Loucy (cell line): Measurements from ENCODE around the gene ADTRP.

ENCODE experiments used
- H2AFZ ChIP-seq: fragments of 200-600 bp; sonication (generic); 2 replicates; pipeline ENCODE4 v1.6.0; 2016; ENCODE audit warnings: antibody characterized with exemption, mild to moderate bottlenecking, low read length, moderate library complexity
- H3F3A ChIP-seq: fragments of 200-600 bp; 2 replicates; pipeline ENCODE4 v1.6.0; 2016; ENCODE audit warnings: antibody characterized with exemption, low read depth, mild to moderate bottlenecking
- H3K27me3 ChIP-seq: fragments of 200-600 bp; sonication (generic); 2 replicates; pipeline ENCODE4 v1.6.1; 2014; ENCODE audit warnings: low read length, mild to moderate bottlenecking; ENCODE audit not compliant: insufficient read depth, poor library complexity, severe bottlenecking
- H3K36me3 ChIP-seq: fragments of 200-600 bp; sonication (generic); 2 replicates; pipeline ENCODE4 v1.6.1; 2016; ENCODE audit warnings: low read length; ENCODE audit not compliant: insufficient read depth
- H3K4me1 ChIP-seq: fragments of 200-600 bp; sonication (generic); 2 replicates; pipeline ENCODE4 v1.5.1; 2014; ENCODE audit warnings: low read length, mild to moderate bottlenecking; ENCODE audit not compliant: insufficient read depth, poor library complexity, severe bottlenecking
- H3K4me2 ChIP-seq: fragments of 200-600 bp; sonication (generic); 2 replicates; pipeline ENCODE4 v1.6.0; 2014; ENCODE audit warnings: antibody characterized with exemption, low read length, low read depth, mild to moderate bottlenecking; ENCODE audit not compliant: poor library complexity, severe bottlenecking
- H3K4me3 ChIP-seq: fragments of 200-600 bp; sonication (generic); 2 replicates; pipeline ENCODE4 v1.5.1; 2014; ENCODE audit warnings: low read length, mild to moderate bottlenecking, mixed read lengths; ENCODE audit not compliant: poor library complexity, severe bottlenecking
- H3K79me2 ChIP-seq: fragments of 200-600 bp; sonication (generic); 2 replicates; pipeline ENCODE4 v1.6.1; 2014; ENCODE audit warnings: low read length; ENCODE audit not compliant: insufficient read depth
- H3K9ac ChIP-seq: fragments of 200-600 bp; sonication (generic); 2 replicates; pipeline ENCODE4 v1.6.0; 2014; ENCODE audit warnings: mild to moderate bottlenecking, low read depth, low read length, moderate library complexity; ENCODE audit not compliant: poor library complexity, severe bottlenecking
- H3K9me2 ChIP-seq: fragments of 200-600 bp; sonication (generic); replicated peaks from 2 replicates; pipeline ENCODE4 v1.6.1; 2016; ENCODE audit warnings: low read depth, low read length, mixed read lengths
- H3K9me3 ChIP-seq: fragments of 200-600 bp; sonication (generic); 2 replicates; pipeline ENCODE4 v1.6.1; 2014; ENCODE audit warnings: mild to moderate bottlenecking, antibody characterized with exemption, low read length, low read depth; ENCODE audit not compliant: insufficient read depth
- H4K20me1 ChIP-seq: fragments of 200-600 bp; sonication (generic); 2 replicates; pipeline ENCODE4 v1.6.0; 2014; ENCODE audit warnings: antibody characterized with exemption, low read length, mild to moderate bottlenecking; ENCODE audit not compliant: insufficient read depth, poor library complexity, severe bottlenecking
- CTCF ChIP-seq: fragments of 200-600 bp; sonication (generic); conservative IDR thresholded peaks from 2 replicates; pipeline ENCODE4 v1.5.1; 2014; ENCODE audit warnings: mild to moderate bottlenecking, antibody characterized with exemption, low read length
- EZH2phosphoT487 ChIP-seq: fragments of 200-600 bp; IDR thresholded peaks from 2 replicates; pipeline ENCODE4 v1.6.1; 2018; ENCODE audit warnings: antibody characterized with exemption, mild to moderate bottlenecking, moderate library complexity, borderline replicate concordance

ADTRP gene

GRCh38 chr6:11710311-11710761, 68.3 kb downstream of the ADTRP start:
- no peaks in the 10 kb centered on the region for H3K36me3 ChIP-seq
- H3K9me3 ChIP-seq, result no peaks in the 10 kb centered on the region
- no peaks in the 10 kb centered on the region for H3K9me2 ChIP-seq
- no peaks in the 10 kb centered on the region for H4K20me1 ChIP-seq
- H3F3A ChIP-seq, result no peaks in the 10 kb centered on the region
- no peaks in the 10 kb centered on the region for H3K79me2 ChIP-seq
- H3K27me3 ChIP-seq, result no peaks in the 10 kb centered on the region
- no peak for TF ChIP-seq EZH2phosphoT487
- no peak for TF ChIP-seq CTCF
- H3K4me2 ChIP-seq, result no peak overlapping the region
- H3K9ac ChIP-seq, result no peak overlapping the region
- no peaks in the 10 kb centered on the region for H3K4me1 ChIP-seq
- no peak overlapping the region for H2AFZ ChIP-seq
- no peak overlapping the region for H3K4me3 ChIP-seq

GRCh38 chr6:11706171-11706570, 72.4 kb downstream of the ADTRP start:
- TF ChIP-seq EZH2phosphoT487, result no peak
- no peak for TF ChIP-seq CTCF
- Histone ChIP-seq H2AFZ (no peak overlapping the region), H3K27me3 (no peaks in the 10 kb centered on the region), H3F3A (no peaks in the 10 kb centered on the region), H3K79me2 (no peaks in the 10 kb centered on the region), H3K4me3 (no peak overlapping the region), H3K9me2 (no peaks in the 10 kb centered on the region), H3K4me2 (no peak overlapping the region), H3K4me1 (no peaks in the 10 kb centered on the region), H3K9ac (no peak overlapping the region), H3K9me3 (no peaks in the 10 kb centered on the region), H3K36me3 (no peaks in the 10 kb centered on the region), H4K20me1 (no peaks in the 10 kb centered on the region)

GRCh38 chr6:11705483-11705882, 73.1 kb downstream of the ADTRP start:
- no peaks in the 10 kb centered on the region for H3K4me1 ChIP-seq
- H2AFZ ChIP-seq, result no peak overlapping the region
- H3K27me3 ChIP-seq, result no peaks in the 10 kb centered on the region
- no peaks in the 10 kb centered on the region for H3K79me2 ChIP-seq
- no peak overlapping the region for H3K4me3 ChIP-seq
- TF ChIP-seq CTCF, result no peak
- TF ChIP-seq EZH2phosphoT487, result no peak
- no peak overlapping the region for H3K4me2 ChIP-seq
- H3K9me2 ChIP-seq, result no peaks in the 10 kb centered on the region
- H4K20me1 ChIP-seq, result no peaks in the 10 kb centered on the region
- H3K36me3 ChIP-seq, result no peaks in the 10 kb centered on the region
- no peaks in the 10 kb centered on the region for H3K9me3 ChIP-seq
- H3K9ac ChIP-seq, result no peak overlapping the region
- no peaks in the 10 kb centered on the region for H3F3A ChIP-seq
